Stimulated activated CD4-positive, alpha-beta T cell treated with anti-CD3 and anti-CD28 coated beads, TNF-alpha, amount 100 ng/mL, for 24 hours (primary cell): ENCODE results near the gene MLLT10.

Source experiments
- DNase-seq, 3 experiments: peaks; one replicate each; pipeline ENCODE4 v3.0.0-alpha.2; 2020; ENCODE audit warnings: low read depth in 3 of 3

MLLT10 gene

DNA sequence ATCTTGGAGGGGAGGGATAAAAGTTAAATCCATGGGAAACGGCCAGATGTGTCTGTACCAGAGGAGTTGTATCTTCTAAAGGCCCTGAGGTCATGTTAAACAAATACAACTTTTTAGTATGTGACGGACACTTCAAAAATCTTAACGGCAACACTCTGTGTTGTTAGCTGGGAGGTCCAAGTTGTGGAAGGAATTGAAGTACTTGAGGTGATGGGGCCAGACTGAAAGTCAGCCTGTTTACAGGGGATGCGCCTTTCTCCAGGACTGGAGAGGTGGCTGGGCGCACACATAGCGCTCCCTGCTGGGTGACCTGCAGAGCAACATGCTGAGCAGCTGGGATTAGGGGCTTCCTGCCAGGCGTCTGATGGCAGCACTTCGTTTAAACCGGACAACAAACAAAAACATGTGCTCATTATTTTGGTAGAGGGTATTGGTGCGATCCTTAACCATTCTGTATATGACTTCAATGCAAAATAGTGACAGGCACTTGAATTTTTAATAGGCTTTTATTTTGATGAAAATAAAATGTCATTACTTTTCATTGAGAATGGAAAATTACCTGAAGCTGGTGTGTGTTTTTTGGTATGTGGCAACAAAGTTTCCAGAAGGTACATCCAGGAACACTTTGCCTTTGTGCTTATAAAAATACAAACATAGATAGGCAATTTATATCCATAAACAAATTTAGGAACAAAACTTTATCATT lies 198.2 kb downstream of the MLLT10 start:
- peak in 1 of 3 experiments; percentile 25 for DNase-seq

DNA sequence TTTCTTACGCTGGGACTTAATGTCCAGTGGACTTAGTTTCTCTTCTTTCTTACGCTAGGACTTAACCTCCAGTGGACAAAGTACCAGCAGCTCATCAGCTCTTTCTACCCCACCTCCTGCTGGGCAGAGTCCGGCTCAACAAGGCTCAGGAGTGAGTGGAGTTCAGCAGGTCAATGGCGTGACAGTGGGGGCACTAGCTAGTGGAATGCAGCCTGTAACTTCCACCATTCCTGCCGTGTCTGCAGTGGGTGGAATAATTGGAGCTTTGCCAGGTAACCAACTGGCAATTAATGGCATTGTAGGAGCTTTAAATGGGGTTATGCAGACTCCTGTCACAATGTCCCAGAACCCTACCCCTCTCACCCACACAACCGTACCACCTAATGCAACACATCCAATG lies 199.7 kb downstream of the MLLT10 start:
- DNase-seq = no peak

DNA sequence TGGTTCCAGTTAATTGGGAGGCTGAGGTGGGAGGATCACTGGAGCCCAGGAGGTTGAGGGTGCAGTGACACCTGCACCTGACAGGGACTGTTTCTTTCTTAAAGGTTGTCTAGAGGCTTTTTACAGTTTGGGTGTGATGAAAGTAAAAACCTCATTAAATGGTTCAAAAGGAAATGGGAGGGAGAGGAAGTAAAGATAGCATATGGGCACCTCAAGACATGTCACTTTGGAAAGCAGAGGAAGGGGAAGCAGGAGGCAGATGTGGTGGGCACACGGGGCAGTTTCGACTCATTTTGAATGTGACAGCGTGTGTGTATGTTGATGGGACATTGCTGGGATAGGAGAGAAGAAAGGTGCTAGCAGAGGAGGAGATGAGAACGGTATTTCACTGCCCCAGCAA lies 203.1 kb downstream of the MLLT10 start:
- no peak for DNase-seq

DNA sequence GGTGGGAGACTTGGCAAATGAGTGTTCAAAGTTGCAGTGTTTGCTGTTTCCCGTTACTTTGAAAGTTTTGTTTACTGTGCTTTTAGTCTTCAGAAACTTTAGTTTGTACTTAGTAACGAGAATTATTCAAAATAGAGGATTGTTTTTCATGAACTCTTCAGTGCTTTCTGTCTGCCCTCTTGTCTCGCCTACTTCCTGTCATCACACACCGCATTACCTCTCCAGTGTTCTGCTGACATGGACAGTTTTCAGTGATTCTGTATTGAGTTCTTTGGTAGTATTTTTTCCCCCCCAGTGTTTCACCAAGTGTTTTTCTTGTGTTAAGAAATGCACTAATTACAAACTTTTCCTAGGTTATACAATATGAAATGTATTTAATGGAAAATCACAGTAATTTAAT lies 207.0 kb downstream of the MLLT10 start:
- no peak for DNase-seq

- no peak for DNase-seq
These were observed 208.8 kb downstream of the MLLT10 start for GRCh38 chr10:21742740-21743412.

GRCh38 chr10:21744223-21744622 lies 210.2 kb downstream of the MLLT10 start:
- no peak for DNase-seq

- DNase-seq = no peak
These were observed 212.1 kb downstream of the MLLT10 start for GRCh38 chr10:21746118-21746517.

- DNase-seq = no peak
These were observed 213.8 kb downstream of the MLLT10 start for GRCh38 chr10:21747809-21748208.

GRCh38 chr10:21749788-21750187 lies 215.8 kb downstream of the MLLT10 start:
- DNase-seq = no peak

GRCh38 chr10:21750424-21750823 lies 216.4 kb downstream of the MLLT10 start:
- DNase-seq = no peak

DNA sequence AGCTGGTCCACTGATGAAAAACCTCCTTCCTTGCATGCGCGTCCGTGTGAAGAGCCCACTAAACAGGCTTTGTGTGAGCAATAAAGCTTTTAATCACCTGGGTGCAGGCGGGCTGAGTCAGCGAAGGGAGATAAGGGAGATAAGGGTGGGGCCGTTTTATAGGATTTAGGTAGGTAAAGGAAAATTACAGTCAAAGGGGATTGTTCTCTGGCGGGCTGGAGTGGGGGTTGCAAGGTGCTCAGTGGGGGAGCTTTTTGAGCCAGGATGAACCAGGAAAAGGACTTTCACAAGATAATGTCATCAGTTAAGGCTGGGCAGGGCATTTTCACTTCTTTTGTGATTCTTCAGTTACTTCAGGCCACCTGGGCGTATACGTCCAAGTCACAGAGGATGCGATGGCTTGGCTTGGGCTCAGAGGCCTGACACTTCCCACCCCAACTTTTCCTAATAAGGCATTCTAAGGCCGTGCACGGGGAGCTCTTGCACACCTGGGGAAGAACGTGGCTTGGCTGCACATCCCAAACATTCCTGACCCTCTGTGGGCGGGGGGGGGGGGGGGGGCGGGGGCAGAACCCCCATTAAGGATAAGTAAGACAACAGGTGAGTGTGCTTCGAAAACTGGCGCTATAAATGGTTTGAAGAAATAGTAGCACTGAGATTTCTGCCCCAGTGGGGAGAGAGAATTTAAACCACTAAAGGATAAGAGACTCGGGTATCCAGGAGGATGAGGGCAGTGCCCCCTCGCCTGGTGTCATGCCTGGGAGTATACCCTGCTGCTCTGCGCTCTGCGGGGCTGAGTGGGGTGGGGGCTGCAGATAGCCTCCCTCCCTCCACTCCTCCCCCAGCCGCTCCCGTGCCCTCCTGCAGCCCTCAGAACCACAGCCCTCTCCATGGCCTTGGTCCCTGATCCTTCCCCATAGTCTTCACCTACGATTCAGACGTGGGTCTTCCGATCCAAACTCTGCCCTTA lies 217.6 kb downstream of the MLLT10 start:
- no peak for DNase-seq

DNA sequence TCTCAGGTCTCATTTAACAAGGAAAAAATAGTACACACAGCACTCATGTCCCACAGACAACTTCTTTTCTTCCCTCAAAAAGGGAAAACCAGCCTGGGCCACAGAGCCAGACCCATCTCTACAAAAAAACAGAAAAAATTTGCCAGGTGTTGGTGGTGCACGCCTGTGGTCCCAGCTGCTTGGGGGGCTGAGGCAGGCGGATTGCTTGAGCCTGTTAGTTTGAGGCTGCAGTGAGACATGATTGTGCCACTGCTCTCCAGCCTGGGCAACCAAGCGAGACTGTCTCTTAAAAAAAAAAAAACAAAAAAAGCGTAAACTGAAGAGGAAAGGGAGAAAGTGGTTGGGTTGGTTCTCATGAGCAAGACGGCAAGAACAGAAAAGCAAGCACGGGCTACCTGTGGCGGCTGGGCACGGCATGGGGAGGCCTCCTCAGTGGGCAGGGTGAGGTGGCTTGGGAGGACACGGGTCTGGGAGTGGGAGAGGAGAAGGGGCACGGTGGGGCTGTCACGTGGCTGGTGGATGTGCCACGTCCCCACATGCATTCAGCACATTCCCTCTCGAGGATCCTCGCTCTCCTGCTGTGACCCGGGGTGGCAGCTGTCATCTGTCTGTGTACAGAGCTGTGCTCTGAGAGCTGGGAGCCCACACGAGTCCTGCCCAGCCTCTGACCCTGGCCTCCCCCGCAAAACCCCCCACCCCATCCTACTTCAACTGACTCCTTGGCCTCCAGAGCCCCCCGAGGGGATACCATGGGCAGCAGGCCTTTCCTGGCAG lies 219.7 kb downstream of the MLLT10 start:
- no peak for DNase-seq

- no peak for DNase-seq
These were observed 220.5 kb downstream of the MLLT10 start for GRCh38 chr10:21754410-21755011.

DNA sequence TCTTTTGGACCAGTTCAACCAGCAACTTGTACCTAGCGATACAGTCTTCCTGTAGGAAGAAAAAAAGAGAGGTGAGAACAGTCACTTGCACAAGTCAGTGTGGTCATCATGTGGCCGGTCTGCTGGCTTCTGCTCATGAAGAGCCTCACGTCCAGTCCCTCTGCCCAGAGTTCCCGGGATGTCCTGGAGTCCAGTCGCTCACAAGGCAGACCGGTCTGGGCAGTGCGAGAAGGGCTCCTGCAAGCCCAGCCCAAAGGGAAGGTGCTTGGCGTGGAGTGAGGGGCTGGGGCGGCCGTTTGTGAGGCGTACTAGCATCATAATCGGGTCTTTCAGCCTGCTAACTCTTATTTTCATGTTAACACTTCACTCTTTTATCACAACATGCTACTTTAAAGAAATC lies 222.7 kb downstream of the MLLT10 start:
- no peak for DNase-seq

DNA sequence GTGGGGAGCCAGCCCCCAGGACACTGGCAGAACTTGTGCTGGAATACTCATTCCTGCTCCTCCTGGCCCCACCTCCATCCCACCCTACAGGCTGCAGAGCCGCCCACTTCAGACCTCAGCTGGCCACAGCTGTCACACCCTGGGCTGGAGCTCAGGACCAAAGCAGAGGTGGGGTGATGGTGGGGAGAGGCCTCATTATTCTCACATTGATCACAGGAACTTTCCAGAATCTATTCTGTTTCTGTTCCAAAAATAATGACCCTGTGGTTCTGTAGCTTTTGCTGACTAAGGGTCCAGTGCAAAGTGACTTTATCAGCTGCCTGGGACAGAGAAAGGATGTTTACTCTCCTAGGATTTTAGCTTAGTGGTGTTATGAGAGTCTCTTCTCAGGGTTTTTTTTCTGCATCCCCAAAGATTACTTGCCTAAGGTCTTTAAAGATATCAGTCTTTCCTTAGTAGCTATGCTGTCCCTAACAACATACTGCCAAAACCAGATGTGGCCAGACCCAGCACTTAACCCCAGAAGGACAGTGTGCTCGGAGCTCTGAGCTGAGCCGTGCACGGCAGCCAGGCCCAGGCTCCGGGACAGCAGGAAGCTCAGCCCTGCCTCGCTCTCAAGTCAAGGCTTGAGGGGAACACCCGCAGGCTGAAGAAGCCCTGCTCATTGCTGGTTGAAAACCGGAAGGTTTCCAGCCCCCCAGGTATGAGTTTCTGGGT lies 223.3 kb downstream of the MLLT10 start:
- DNase-seq = no peak

DNA sequence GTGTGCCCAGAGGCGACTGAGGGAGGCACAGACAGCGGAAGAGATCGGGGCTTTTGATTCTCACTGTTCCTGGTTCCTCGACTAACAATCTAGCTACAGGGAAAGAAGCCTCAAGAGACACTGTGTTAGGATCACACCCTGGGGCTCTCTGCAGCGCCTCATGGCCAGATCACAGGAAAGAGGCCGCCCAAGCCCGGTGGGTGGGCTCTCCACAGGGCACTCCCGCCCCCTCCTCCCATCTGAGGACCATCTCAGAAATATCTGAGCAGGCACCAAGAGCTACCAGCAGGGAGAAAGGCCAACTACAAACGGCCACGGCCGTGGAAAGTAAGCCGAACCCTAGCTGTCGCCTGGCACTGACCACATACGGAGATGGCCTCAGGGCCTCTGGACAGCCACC lies 224.2 kb downstream of the MLLT10 start:
- DNase-seq = no peak

DNA sequence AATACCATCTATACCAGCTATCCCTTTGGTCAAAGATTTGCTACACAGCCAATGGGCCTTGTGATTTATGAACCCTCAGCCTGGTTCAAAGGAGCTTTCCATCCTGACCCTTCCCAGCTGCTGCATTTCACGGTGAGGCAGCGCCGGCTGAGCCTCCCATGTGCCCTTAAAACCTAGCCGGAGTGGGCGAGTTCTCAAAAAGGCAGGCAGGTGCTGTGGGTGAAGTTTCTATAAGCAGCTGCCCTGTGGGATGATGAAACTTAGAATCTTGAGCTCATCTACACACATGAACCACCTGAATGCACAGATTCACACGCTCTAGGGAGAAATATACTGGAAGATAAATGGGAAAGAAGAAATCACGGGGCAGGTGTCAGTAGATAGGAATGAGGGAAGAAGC lies 224.7 kb downstream of the MLLT10 start:
- DNase-seq = no peak

DNA sequence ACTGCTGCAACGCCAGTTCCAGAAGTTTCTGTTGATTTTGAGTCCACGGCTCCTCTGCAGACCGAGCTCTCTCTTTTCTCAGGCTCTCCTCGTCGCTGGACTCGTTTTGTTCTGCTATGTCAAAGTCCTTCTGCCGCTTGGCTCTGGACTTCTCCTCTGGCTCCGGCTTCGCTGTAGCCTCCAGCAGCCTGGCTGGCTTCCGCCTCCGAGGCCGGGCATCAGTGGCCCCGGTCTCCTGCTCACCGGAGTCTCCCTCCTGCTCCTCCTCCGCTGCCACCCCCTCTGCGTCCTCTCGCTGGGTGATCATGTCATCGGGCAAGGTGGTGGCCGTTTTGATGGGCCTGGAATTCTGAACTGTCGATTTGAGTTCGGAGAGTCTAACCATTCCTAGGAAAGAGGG lies 225.2 kb downstream of the MLLT10 start:
- DNase-seq = no peak

- no peak for DNase-seq
These were observed 226.3 kb downstream of the MLLT10 start for GRCh38 chr10:21760332-21760731.

- no peak for DNase-seq
These were observed 230.6 kb downstream of the MLLT10 start for GRCh38 chr10:21764466-21765189.
